ENCODE results near the gene PTGDS.

DNA sequence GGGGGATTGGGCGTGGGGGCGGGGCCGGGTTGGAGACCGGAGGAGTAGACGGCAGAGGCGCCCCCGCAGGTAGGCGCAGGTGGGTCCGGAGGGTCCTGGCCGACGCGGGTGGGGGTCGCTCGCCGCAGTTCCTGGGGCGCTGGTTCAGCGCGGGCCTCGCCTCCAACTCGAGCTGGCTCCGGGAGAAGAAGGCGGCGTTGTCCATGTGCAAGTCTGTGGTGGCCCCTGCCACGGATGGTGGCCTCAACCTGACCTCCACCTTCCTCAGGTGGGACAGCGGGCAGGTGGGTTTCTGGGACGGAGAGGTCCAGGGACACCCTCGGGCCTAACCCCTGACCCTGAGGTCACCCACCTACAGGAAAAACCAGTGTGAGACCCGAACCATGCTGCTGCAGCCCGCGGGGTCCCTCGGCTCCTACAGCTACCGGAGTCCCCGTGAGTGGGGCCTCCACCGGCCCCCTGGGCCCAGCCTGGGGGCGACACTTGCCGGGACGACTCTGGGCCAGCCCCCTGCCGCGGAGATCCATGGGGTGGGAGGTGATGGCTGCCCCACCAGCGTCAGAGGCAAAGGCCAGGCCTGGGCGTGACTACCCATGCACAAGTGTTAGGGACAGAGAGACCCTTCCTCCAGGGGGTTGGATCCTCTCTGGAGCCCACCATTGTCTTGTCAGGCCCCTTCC lies 1.7 kb downstream of the PTGDS start:
- no peak for TF ChIP-seq POLR2A (IDR thresholded peaks at IDR 0.05; ENCODE audit: low read length)
- no peak for TF ChIP-seq GATA1 (IDR thresholded peaks at IDR 0.05; ENCODE audit: low read depth, low read length)

Data from erythroblast (primary cell).